ENCODE results near the gene NUDT1. TPM values are rescaled to one million over a fixed set of nuclear protein-coding genes. Genes with fewer than 3 reads are reported as not detected.

The NUDT1 gene
- total RNA-seq, 1 experiment from 2014 or later, result 47.4 TPM

DNA sequence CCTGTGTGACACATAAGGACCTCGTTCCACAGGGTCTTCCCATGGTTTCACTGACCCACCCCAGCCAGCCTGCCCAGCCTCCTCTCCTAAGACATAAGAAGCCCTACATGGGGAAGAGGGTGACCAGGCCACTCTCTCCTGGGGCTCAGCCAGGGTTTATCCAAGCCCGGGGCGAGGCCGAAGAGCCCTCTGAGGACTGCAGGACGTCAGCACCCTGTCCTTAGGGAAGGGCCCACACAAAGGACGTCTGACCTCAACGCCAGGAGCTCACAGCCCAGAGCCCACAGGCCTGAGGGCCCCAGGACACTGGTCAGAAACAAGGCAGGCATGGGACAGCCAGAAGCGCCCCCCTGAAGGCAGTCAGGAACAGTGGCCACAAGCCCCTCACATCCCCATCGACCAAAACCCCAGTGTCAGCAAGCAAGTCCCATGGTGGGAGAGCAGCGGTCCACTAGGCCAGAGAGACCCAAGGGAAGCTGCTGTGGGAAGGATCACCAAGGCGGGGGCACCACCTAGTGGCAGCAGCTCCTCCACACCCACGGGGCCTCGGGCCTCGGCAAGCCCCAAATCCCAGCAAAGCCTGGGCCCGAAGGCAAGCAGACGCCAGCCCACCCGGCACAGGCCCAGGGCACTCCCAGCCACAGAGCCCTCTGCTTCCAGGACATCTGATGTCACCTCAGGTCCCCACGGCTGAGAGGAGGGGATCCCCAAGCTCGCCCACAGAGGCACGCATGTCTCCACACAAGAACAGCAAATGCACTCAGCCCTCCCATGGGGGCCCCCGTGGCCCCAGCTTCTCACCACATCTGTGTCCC, 32.7 kb upstream of the NUDT1 start:
- no peaks in the 10 kb centered on the region for H3K9me2 ChIP-seq (ENCODE audit: insufficient read depth)
- DNase-seq (ENCODE audit: low read depth, low spot score) (no peak), ATAC-seq (peak; percentile 89)
- H3K27me3 ChIP-seq (ENCODE audit: insufficient read depth, low read length), result no peaks in the 10 kb centered on the region
- no peak overlapping the region for H3K4me2 ChIP-seq (ENCODE audit: low read length)
- BruUV-seq (replicated peaks), result no TSS peak
- no peak overlapping the region for H2AFZ ChIP-seq (ENCODE audit: low read depth, low read length, poor library complexity, severe bottlenecking)
- no peak overlapping the region for H3K4me3 ChIP-seq (replicated peaks in 1 of 2; ENCODE audit: low read depth in 1 of 2, low read length in 2 of 2)
- H3K4me1 ChIP-seq (ENCODE audit: control insufficient read depth in 1 of 2, insufficient read depth in 2 of 2, low read length in 2 of 2), result no peaks in the 10 kb centered on the region
- no peak overlapping the region for H3K9ac ChIP-seq (ENCODE audit: low read length)
- H3K79me2 ChIP-seq (ENCODE audit: insufficient read depth, low read length), result 0 out of 2 replicates have a peak, but pooled peaks cover 4% of the 10 kb centered on the region
- ChIA-PET POLR2A (no interaction called here), RAD21 (ENCODE audit: low non-redundant PET in 1 of 2, low total read pairs in 2 of 2, uncharacterized antibody in 2 of 2, unreplicated experiment in 2 of 2) (no interaction called here), CTCF (interaction anchor here (1.0 to 1.3 kb wide), 2 partner anchors 110 to 653 kb away, joined by 3 to 5 read pairs; partner anchors contain the start of gene TMEM184A)
- H4K20me1 ChIP-seq (ENCODE audit: insufficient read depth), result no peaks in the 10 kb centered on the region
- intact Hi-C loops (cut with micrococcal nuclease), result loop anchor here (2.0 to 10.0 kb wide), 3 partner anchors 105 to 627 kb away; no protein-coding TSS in a partner anchor
- H3K9me3 ChIP-seq (ENCODE audit: control insufficient read depth in 1 of 2, insufficient read depth in 1 of 2, low read depth in 1 of 2, low read length in 2 of 2), result no peaks in the 10 kb centered on the region
- TF ChIP-seq, protein P1, sequence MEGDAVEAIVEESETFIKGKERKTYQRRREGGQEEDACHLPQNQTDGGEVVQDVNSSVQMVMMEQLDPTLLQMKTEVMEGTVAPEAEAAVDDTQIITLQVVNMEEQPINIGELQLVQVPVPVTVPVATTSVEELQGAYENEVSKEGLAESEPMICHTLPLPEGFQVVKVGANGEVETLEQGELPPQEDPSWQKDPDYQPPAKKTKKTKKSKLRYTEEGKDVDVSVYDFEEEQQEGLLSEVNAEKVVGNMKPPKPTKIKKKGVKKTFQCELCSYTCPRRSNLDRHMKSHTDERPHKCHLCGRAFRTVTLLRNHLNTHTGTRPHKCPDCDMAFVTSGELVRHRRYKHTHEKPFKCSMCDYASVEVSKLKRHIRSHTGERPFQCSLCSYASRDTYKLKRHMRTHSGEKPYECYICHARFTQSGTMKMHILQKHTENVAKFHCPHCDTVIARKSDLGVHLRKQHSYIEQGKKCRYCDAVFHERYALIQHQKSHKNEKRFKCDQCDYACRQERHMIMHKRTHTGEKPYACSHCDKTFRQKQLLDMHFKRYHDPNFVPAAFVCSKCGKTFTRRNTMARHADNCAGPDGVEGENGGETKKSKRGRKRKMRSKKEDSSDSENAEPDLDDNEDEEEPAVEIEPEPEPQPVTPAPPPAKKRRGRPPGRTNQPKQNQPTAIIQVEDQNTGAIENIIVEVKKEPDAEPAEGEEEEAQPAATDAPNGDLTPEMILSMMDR (IDR thresholded peaks at IDR 0.05 in 2 of 3, conservative IDR thresholded peaks at IDR 0.05 in 1 of 3; ENCODE audit: borderline replicate concordance in 1 of 3, insufficient read depth in 1 of 3, low read depth in 2 of 3, low read length in 2 of 3), result peak; percentile 44 to 64 (median 58); a peak in 5 of 6 replicates
- TF ChIP-seq CBX3 (IDR thresholded peaks at IDR 0.05; ENCODE audit: low read depth) (no peak), RAD21 (IDR thresholded peaks at IDR 0.05; ENCODE audit: low read depth) (peak; percentile 86), ZNF274 (IDR thresholded peaks at IDR 0.05; ENCODE audit: low read depth, low read length) (no peak)
- TF ChIP-seq, protein P2, sequence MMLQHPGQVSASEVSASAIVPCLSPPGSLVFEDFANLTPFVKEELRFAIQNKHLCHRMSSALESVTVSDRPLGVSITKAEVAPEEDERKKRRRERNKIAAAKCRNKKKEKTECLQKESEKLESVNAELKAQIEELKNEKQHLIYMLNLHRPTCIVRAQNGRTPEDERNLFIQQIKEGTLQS (IDR thresholded peaks at IDR 0.05), result no peak
- H3K36me3 ChIP-seq (ENCODE audit: control insufficient read depth in 1 of 2, insufficient read depth in 2 of 2, low read length in 2 of 2), result peaks cover 4 to 26% of the 10 kb centered on the region in 2 experiments
- no peak overlapping the region for H3K27ac ChIP-seq (ENCODE audit: low read depth, low read length)
